Activated CD8-positive, alpha-beta memory T cell treated with anti-CD3 and anti-CD28 coated beads, Interleukin-2, amount 50 U/mL, for 1 hour (primary cell): ENCODE data around the gene LRRC73.
"Not testable (repeated sequence)": the region's sequence is repeated elsewhere in the genome, so short reads cannot be mapped to it uniquely, and the experiment has no call there.

Experiments used
- DNase-seq: peaks from one replicate; pipeline ENCODE4 v3.0.0-alpha.2; 2020; ENCODE audit errors: extremely low read depth

Gene LRRC73

DNA sequence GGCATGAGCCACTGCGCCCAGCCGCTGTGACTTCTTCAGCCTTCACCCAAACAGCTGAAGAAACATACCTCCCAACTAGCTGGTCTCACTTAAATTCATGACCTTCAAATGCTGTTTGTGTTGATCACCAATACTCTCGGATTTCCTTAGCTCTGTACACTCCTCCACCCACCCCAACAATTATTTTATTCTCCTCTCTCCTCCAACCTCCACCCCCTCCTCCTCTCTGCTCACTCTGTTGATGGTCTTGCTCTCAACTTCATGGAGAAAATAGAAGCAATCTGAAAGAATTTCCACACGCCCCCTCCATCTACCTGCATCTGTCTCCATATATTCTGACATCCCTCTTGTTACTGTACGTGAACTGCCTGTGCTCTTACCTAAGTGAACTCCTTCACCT is 48.2 kb downstream of the LRRC73 start:
- no peak for DNase-seq

DNA sequence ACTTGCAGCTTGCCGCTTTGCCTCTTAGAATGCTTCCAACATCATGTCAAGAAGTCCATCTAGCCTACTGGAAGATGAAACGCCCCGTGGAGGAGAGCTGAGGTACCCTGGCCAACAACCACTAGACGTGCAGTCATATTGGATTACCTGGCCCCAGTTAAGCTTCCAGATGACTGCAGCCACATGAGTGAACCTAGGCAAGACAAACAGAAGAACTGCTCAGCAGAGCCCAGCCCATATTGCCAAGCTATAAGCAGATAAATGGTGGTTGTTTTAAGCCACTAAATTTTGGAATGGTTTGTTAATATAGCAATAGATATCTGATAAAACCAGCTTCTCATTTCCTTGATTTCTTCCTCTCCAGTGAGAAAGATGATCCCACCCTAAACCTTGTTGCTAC is 50.1 kb downstream of the LRRC73 start:
- DNase-seq = no peak

DNA sequence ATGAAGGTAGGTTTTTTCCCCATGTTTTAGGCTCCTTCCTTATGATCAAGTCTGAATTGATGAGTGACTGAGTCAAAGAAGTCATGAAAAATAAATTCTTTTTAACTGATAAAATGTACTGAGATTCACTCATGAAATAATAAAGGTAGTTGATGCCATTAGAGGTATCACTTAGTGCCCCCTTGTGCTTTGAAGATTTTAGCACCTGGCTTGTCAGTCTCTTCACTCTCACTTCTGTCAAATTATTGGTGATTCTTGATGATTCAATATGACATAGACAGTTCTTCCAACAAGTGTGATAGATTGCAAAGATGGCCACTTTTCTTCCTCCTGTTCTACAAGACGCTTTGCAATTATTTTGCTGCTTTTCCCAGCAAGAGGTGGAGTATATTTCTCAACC is 50.6 kb downstream of the LRRC73 start:
- no peak for DNase-seq

DNA sequence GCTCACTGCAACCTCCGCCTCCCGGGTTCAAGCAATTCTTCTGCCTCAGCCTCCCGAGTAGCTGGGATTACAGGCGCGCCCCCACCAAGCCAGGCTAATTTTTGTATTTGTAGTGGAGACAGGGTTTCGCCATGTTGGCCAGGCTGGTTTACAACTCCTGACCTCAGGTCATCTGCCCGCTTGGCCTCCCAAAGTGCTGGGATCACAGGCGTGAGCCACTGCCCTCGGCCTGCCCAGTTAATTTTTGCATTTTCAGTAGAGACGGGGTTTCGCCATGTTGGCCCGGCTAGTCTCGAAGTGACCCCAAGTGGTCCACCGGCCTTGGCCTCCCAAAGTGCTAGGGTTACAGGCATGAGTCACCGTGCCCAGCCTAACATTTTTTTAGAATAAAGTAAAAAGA is 52.0 kb downstream of the LRRC73 start:
- not testable (repeated sequence) for DNase-seq

DNA sequence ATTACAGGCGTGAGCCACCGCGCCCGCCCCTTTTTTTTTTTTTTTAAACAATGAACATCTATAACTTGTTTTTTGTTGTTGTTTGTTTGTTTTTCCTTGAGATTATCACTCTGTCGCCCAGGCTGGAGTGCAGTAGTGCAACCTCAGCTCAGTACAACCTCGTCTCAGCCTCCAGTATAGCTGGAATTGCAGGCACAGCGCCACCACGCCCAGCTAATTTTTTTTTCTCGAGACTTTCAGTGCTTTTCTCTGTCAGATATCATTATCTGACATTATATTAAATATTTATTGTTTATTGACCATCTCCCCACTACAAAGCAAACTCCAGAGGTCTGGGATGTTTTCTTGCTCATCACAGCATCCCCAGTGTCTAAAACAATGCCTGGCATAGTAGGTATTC is 52.5 kb downstream of the LRRC73 start:
- DNase-seq = no peak
